HG02763 (cell line): ENCODE results near the gene TCP11.

Experiments
- ATAC-seq: cut with Tn5 transposase; IDR thresholded peaks from one replicate; pipeline ENCODE4 v1.9.1; 2021; ENCODE audit warnings: mild to moderate bottlenecking, moderate library complexity; ENCODE audit not compliant: unreplicated experiment

TCP11 gene

DNA sequence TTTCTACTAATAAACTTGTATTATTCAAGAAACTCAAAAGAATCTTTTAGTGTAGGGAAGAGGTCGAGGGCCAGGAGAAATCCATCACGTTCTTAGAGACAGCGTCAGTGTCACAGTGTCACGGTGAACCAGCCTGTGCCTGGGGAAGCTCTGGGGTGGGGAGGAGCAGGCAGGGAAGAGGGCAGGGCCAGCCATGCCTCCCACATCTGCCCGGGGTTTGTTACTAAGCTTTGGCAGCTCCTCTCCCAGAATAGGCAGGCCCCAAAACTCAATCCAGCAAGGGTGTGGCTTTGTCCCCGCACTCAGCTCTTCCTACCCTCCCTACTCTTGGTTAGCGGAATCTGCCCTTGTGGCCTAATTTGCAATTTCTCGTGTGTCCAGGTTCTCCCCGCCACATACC is 72.9 kb downstream of the TCP11 start:
- ATAC-seq, result no peak
